ENCODE results near the gene PAX7.

The PAX7 gene

DNA sequence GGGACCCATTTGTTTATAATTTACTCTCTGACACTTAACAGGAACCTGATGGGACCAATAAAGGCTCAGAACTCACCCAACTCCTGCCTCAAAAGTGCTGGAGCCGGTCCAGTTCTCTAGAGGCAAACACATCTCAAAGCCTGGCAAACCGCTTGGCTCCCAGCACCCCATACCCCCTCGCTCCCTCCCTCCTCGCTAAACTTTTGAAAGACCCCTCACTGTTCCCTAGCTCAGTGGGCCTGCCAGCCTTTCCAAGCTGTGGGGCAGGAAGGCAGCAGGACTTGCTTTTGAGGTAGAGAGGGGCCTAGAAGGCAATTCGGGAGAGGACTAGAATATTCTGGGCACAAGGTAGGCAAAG lies 40.2 kb downstream of the PAX7 start:
- Histone ChIP-seq H3K27me3 (peaks cover 71% of the 10 kb centered on the region), H3K9me3 (no peaks in the 10 kb centered on the region), H3K4me1 (ENCODE audit: control insufficient read depth in 1 of 2, insufficient read depth in 1 of 2, low read depth in 1 of 2, low read length in 1 of 2) (no peaks in the 10 kb centered on the region), H3K4me3 (ENCODE audit: low read depth in 1 of 2, low read length in 1 of 2) (no peak overlapping the region), H3K27ac (no peak overlapping the region), H3K36me3 (no peaks in the 10 kb centered on the region)
- TF ChIP-seq, protein P1, sequence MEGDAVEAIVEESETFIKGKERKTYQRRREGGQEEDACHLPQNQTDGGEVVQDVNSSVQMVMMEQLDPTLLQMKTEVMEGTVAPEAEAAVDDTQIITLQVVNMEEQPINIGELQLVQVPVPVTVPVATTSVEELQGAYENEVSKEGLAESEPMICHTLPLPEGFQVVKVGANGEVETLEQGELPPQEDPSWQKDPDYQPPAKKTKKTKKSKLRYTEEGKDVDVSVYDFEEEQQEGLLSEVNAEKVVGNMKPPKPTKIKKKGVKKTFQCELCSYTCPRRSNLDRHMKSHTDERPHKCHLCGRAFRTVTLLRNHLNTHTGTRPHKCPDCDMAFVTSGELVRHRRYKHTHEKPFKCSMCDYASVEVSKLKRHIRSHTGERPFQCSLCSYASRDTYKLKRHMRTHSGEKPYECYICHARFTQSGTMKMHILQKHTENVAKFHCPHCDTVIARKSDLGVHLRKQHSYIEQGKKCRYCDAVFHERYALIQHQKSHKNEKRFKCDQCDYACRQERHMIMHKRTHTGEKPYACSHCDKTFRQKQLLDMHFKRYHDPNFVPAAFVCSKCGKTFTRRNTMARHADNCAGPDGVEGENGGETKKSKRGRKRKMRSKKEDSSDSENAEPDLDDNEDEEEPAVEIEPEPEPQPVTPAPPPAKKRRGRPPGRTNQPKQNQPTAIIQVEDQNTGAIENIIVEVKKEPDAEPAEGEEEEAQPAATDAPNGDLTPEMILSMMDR (IDR thresholded peaks at IDR 0.05), result no peak

DNA sequence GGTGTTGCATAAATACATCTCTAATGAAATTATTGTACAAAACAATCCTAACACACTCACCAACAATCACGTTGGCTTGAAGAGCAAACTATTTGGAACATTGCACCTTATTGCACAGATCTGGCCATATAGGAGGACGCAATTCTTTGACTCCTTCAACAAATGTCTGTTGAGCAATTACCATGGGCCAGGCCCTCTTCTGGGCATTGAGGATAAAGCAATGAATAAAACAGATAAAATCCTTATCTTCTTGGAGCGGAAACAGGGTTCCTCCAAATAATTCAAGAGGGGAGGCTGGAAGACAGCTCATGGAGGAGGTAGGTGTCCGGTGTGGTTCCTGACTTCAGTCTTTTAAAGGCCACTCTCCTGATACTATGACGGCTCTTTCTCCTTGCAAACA lies 43.3 kb downstream of the PAX7 start:
- no peaks in the 10 kb centered on the region for H3K36me3 ChIP-seq
- H3K4me1 ChIP-seq (ENCODE audit: control insufficient read depth in 1 of 2, insufficient read depth in 1 of 2, low read depth in 1 of 2, low read length in 1 of 2), result no peaks in the 10 kb centered on the region
- TF ChIP-seq, protein P1 (IDR thresholded peaks at IDR 0.05), result no peak
- H3K4me3 ChIP-seq (ENCODE audit: low read depth in 1 of 2, low read length in 1 of 2), result no peak overlapping the region
- peaks cover 58% of the 10 kb centered on the region for H3K27me3 ChIP-seq
- no peak overlapping the region for H3K27ac ChIP-seq
- H3K9me3 ChIP-seq, result no peaks in the 10 kb centered on the region

DNA sequence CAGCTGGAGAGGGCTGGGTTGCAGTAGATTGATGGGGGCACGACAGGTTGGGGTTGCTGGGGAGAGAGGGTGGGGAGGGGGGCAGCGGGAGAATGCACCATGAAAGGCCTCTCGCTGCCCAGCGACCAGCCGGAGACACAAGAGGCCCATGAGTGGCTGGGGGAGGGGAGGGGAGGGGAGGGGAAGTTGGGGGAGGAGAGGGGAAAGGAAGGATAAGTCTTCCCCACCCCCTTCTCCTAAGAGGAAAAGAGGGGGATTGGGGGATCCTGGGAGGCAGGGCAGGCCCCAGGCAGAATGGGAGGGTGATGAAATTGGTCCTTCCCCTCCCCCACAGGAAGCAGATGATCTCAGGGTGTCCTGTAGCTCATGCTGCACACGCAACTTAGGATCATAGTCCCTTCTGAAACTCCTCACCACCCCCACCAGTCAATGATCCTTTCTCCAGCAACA lies 45.7 kb downstream of the PAX7 start:
- H3K4me3 ChIP-seq (ENCODE audit: low read depth in 1 of 2, low read length in 1 of 2), result no peak overlapping the region
- H3K27me3 ChIP-seq, result peaks cover 50% of the 10 kb centered on the region
- no peak overlapping the region for H3K27ac ChIP-seq
- H3K4me1 ChIP-seq (ENCODE audit: control insufficient read depth in 1 of 2, insufficient read depth in 1 of 2, low read depth in 1 of 2, low read length in 1 of 2), result no peaks in the 10 kb centered on the region
- H3K36me3 ChIP-seq, result no peaks in the 10 kb centered on the region
- H3K9me3 ChIP-seq, result no peaks in the 10 kb centered on the region
- TF ChIP-seq, protein P1 (IDR thresholded peaks at IDR 0.05), result no peak

DNA sequence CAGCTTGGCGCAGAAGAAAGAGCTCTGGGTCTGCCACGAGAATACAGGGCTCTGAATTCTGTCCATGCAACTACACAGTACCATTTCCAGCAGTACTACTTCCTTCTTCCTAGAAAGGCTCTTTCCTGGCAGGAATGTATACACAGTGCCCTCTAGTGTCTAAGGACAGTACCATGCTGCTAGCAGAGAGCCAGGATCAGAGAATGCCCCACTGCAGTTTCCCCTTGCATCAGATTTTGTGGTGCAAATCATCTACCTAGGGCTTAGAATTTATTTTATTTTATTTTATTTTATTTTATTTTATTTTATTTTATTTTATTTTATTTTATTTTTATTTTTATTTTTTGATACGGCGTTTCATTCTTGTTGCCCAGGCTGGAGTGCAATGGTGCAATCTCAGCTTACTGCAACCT lies 50.8 kb downstream of the PAX7 start:
- H3K27me3 ChIP-seq, result peaks cover 32% of the 10 kb centered on the region
- no peaks in the 10 kb centered on the region for H3K36me3 ChIP-seq
- H3K4me3 ChIP-seq (ENCODE audit: low read depth in 1 of 2, low read length in 1 of 2), result no peak overlapping the region
- TF ChIP-seq, protein P1 (IDR thresholded peaks at IDR 0.05), result no peak
- H3K27ac ChIP-seq, result no peak overlapping the region
- H3K9me3 ChIP-seq, result no peaks in the 10 kb centered on the region
- no peaks in the 10 kb centered on the region for H3K4me1 ChIP-seq (ENCODE audit: control insufficient read depth in 1 of 2, insufficient read depth in 1 of 2, low read depth in 1 of 2, low read length in 1 of 2)

DNA sequence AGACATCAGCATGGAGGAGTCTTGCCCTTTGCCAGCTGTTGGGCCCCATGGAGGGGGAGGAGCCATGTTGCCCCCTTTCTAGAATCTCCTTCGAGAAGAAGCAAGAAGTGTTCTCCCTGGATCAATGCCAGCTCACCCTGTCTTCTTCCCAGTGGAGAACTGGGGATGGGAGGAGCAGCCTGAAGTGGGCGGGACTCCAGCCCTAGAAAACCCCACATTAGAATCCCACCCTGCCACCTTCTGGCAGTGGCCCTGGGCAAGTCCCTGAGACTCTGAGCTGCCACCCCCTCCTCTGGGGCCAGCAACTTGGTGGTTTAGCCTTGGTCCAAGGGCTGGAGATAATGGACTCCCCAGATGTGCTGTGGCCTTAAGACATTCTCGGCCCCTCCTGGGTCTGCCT lies 51.7 kb downstream of the PAX7 start:
- Histone ChIP-seq H3K4me3 (ENCODE audit: low read depth in 1 of 2, low read length in 1 of 2) (no peak overlapping the region), H3K4me1 (ENCODE audit: control insufficient read depth in 1 of 2, insufficient read depth in 1 of 2, low read depth in 1 of 2, low read length in 1 of 2) (no peaks in the 10 kb centered on the region)
- TF ChIP-seq, protein P1 (IDR thresholded peaks at IDR 0.05), result no peak

DNA sequence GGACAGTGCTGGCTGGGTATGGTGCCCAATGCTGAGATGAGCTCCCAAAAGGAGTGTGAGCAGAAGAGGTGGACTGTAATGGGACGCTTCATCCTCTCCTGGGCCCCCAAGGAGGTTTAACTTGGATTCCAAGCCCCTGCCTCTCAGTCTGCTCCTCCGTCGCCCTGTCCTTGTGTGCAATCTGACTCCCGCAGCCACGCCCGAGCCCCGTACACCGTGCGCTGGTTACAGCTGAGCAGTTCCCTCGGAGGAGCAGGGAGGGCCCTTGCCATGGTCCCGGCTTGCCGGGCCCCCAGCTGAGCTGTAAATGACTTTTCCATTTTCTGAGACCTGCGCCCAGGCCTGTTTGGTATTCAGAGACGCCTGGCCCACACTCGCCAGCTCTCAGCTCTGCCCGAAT lies 53.7 kb downstream of the PAX7 start:
- H3K4me1 ChIP-seq (ENCODE audit: control insufficient read depth in 1 of 2, insufficient read depth in 1 of 2, low read depth in 1 of 2, low read length in 1 of 2), result no peaks in the 10 kb centered on the region
- H3K36me3 ChIP-seq, result no peaks in the 10 kb centered on the region
- no peak overlapping the region for H3K27ac ChIP-seq
- H3K27me3 ChIP-seq, result peaks cover 22% of the 10 kb centered on the region
- H3K9me3 ChIP-seq, result no peaks in the 10 kb centered on the region
- no peak overlapping the region for H3K4me3 ChIP-seq (ENCODE audit: low read depth in 1 of 2, low read length in 1 of 2)
- TF ChIP-seq, protein P1 (IDR thresholded peaks at IDR 0.05), result no peak

More for the DNA sequence above, 51.7 kb downstream of the PAX7 start:
- Histone ChIP-seq H3K27ac (no peak overlapping the region), H3K36me3 (no peaks in the 10 kb centered on the region), H3K27me3 (peaks cover 23% of the 10 kb centered on the region), H3K9me3 (no peaks in the 10 kb centered on the region)
